Skeletal muscle cell (primary cell): Measurements from ENCODE around the gene ZACN.
A peak's percentile ranks its signal among the peaks of the same experiment; 100 is the strongest.

ENCODE experiments used
- DNase-seq: peaks from one replicate; pipeline ENCODE4 v3.0.0-alpha.2; 2010; ENCODE audit warnings: low read depth
- H3K4me3 ChIP-seq: 2 replicates; pipeline ENCODE4 v1.5.1; 2011; ENCODE audit warnings: low read depth, mild to moderate bottlenecking, control low read depth, low read length, moderate library complexity

ZACN gene

GRCh38 chr17:76092526-76093413, 13.8 kb downstream of the ZACN start:
- no peak for DNase-seq
- H3K4me3 ChIP-seq = no peak overlapping the region

DNA sequence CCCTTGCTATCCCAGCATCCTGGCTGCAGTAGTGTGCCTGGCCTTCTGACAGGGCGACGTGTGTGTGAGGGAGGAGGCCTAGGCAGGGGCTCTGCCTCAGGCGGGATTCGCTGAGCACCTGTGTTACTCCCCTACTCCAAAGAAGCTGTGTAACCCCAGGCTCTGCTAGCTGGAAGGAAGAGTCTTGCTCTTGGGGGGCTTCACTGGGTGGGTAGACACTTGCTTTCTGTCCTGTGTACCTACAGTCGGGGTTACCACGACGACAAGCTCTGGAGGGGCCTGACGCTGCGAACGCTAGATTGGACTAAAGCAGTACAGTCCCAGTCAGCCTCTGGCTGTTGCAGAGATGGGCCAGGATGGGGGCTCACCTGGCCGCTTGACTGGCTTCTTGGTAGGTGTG, 15.1 kb downstream of the ZACN start:
- H3K4me3 ChIP-seq = no peak overlapping the region

GRCh38 chr17:76095943-76096342, 17.0 kb downstream of the ZACN start:
- DNase-seq = no peak
- H3K4me3 ChIP-seq = no peak overlapping the region

More for the DNA sequence above, 15.1 kb downstream of the ZACN start:
- DNase-seq = no peak

DNA sequence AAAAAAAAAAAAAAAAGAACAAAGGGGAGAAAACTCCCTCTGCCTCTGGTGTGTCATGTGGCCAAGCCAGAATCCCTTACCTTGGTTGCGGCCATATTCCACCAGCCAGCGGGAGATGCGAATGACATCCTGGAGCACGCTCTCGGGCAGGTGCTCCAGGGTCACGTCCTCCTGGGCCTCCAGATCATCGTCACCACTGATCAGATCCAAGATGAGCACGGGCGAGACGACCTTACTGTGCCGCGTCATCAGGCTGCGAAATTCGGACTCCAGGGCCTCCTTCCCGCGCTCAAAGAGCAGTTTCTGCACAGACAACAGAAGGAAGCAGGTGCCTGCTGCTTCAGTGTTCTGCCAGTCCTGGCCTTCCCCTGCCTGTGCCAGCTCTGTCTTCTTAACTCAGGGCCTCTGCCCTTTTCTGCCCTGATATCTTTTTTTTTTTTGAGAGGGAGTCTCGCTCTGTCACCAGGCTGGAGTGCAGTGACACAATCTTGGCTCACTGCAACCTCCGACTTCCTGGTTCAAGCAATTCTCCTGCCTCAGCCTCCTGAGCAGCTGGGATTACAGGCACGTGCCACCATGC, 18.8 kb downstream of the ZACN start:
- no peak for DNase-seq
- H3K4me3 ChIP-seq = no peak overlapping the region

DNA sequence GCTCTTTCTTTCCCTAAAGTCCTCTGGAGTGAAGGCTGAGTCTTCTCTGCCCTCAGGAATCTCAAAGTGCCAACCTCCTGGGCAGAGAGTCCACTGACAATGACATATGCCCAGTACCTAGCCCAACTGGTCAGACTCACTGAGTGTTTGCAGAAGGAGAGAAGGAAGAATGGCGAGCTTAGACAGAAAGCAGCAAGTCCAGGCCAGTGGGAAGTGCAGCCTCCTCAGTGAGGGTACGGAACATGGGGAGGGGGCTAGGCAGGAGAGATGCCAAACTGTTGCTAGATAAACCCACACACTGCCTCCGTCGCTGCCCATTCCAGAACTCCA, 23.9 kb downstream of the ZACN start:
- H3K4me3 ChIP-seq = peak overlapping the region; percentile 86
- no peak for DNase-seq

- peak; percentile 48 for DNase-seq
- H3K4me3 ChIP-seq = peak within 1 kb of the TSS; percentile 86
These were observed 24.5 kb downstream of the ZACN start, which contains the start of gene EXOC7 for GRCh38 chr17:76103274-76104139. Gene EXOC7 (minus strand): TSS chr17:76103787. CDS start chr17:76103692, 95 bp downstream.

DNA sequence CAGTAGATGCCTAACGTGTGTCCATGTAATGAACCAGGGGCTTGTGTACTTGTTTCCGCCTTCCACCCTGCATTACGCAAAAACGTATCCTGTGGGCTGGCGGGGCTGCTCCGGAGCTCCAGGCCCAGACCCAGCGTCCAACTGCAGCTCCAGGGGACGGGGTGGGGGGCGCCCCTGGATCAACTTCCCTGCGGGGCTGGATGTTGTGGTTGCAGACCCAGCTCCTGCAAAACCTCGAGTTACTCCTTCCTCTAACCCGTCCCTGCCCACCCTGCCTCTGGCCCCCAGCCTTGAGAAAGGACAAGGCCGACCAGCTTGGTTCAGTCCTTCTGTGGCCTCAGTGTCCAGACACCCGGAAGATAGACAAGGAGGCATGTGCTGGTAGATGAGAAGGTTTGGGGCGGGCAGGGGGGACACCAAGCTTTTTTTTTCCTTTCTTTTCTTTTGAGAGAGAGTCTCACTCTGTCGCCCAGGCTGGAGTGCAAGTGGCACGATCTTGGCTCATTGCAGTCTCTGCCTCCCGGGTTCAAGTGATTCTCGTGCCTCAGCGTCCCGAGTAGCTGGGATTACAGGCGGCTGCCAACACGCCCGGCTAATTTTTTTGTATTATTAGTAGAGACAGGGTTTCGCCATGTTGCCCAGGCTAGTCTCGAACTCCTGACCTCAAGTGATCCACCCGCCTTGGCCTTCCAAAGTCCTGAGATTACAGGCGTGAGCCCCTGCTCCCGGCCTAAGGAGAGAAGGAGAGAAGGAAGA, 25.3 kb downstream of the ZACN start:
- peak overlapping the region; percentile 86 for H3K4me3 ChIP-seq
- DNase-seq = no peak

DNA sequence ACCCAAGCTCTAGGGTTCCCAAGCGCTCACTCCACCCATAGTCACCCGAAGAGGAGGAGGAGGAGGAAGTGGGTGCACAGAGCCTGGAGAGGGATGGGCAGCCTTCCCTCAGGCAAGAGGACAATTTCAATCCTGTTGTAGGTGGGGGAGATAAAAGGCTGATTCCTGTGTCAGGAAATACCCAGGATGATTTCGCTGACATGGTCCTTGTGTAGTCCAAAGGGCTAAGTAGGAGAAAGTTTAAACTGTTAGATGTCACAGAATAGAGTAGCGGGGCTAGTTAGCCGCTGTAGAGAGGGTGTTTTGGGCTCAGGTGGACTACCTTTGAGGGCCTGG, 25.9 kb downstream of the ZACN start:
- H3K4me3 ChIP-seq = no peak overlapping the region
- no peak for DNase-seq

- H3K4me3 ChIP-seq = no peak overlapping the region
- no peak for DNase-seq
These were observed 27.7 kb downstream of the ZACN start for GRCh38 chr17:76106703-76107102.

DNA sequence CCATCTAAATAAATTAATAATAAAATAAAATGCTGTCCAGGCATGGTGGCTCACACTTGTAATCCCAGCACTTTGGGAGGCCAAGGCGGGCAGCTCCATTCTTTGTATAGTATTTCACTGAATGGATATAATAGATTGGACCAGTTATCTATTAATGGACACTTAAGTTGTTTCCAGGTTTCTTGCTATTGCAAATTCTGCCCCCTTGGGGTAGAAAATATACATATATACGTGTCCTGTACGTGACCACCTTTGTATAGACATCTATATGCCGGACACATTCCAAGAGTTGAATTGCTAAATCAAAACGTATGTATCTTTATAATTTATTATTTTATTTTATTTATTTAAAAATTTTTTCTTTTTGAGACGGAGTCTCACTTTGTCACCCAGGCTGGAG, 28.5 kb downstream of the ZACN start:
- no peak overlapping the region for H3K4me3 ChIP-seq
- no peak for DNase-seq

GRCh38 chr17:76111956-76112355, 33.0 kb downstream of the ZACN start:
- no peak overlapping the region for H3K4me3 ChIP-seq
- no peak for DNase-seq

DNA sequence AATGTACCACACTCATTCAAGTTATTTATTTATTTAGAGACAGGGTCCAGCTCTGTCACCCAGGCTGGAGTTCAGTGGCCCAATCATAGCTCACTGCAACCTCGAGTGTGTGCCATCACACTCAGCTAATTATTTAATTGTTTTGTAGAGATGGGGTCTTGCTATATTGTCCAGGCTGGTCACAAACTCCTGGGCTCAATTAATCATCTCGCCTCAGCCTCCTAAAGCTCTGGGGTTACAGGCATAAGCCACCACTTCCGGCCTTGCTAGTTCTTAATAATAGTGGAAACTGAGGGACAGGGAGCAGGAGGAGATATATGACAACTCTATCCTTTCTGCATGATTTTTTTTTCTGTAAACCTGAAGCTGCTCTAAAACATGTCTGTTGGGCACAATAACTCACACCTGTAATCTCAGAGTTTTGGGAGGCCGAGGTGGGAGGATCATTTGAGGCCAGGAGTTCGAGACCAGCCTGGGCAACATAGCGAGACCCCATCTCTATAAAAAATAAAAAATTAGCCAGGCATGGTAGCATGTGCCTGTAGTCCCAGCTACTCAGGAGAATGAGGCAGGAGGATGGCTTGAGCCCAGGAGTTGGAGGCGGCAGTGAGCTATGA, 36.3 kb downstream of the ZACN start:
- no peak for DNase-seq

GRCh38 chr17:76119409-76120371, 40.7 kb downstream of the ZACN start:
- no peak overlapping the region for H3K4me3 ChIP-seq
- no peak for DNase-seq

More for the DNA sequence above, 36.3 kb downstream of the ZACN start:
- H3K4me3 ChIP-seq = no peak overlapping the region

DNA sequence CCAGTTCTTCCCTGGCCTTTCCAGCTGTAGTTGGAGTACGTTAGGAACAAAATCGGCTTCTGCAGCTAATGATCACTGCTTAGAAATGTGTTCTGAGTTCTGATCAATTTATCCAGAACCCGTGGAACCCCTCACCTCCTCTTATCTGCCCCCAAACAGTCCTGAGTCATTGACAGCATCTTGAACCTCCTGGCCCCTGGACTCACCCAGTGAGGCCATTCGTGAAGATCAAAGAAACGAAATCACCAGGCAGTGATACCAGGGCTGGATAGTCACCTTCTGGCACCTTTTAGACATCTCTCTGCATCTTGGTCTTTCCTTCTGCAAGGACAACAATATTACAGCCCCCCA, 41.7 kb downstream of the ZACN start:
- H3K4me3 ChIP-seq = no peak overlapping the region
- DNase-seq = no peak

GRCh38 chr17:76121932-76122430, 43.0 kb downstream of the ZACN start:
- no peak for DNase-seq
- peak overlapping the region; percentile 25 for H3K4me3 ChIP-seq

- DNase-seq = no peak
- no peak overlapping the region for H3K4me3 ChIP-seq
These were observed 43.6 kb downstream of the ZACN start for GRCh38 chr17:76122431-76123190.

GRCh38 chr17:76123191-76123499, 44.2 kb downstream of the ZACN start:
- H3K4me3 ChIP-seq = no peak overlapping the region
- no peak for DNase-seq
